ENCODE measurements around the gene RTN4RL1. TPM values are rescaled to one million over a fixed set of nuclear protein-coding genes. Genes with fewer than 3 reads are reported as not detected.

The RTN4RL1 gene
- total and polyA plus RNA-seq, 9 of the 15 experiments (the other 6 are each of a cell fraction or from before 2014, with no cell fraction given) = 0.04 to 0.06 (median 0.04) TPM; not detected in 5

- TF ChIP-seq PHF20 (IDR thresholded peaks at IDR 0.05; ENCODE audit: partially characterized antibody) (no peak), CBFA2T2 (conservative IDR thresholded peaks at IDR 0.05) (no peak), HBP1 (CRISPR knock-in tag; IDR thresholded peaks at IDR 0.05) (no peak), SMAD4 (CRISPR knock-in tag; conservative IDR thresholded peaks at IDR 0.05) (no peak), UBTF (IDR thresholded peaks at IDR 0.05; ENCODE audit: borderline replicate concordance in 1 of 2, low read depth in 2 of 2, low read length in 2 of 2) (no peak), HDAC3 (IDR thresholded peaks at IDR 0.05; ENCODE audit: borderline replicate concordance, partially characterized antibody) (no peak), CHD4 (IDR thresholded peaks at IDR 0.05; ENCODE audit: insufficient read depth, insufficient replicate concordance, low read depth, low read length, poor library complexity, severe bottlenecking) (no peak), CHCHD3 (CRISPR knock-in tag; IDR thresholded peaks at IDR 0.05) (no peak), RBFOX2 (IDR thresholded peaks at IDR 0.05; ENCODE audit: low read depth, low read length) (peak; percentile 55), KAT7 (CRISPR knock-in tag; IDR thresholded peaks at IDR 0.05; ENCODE audit: borderline replicate concordance) (no peak), KLF10 (CRISPR knock-in tag; IDR thresholded peaks at IDR 0.05) (no peak), TRIM28 (IDR thresholded peaks at IDR 0.05) (no peak), FOXK2 (conservative IDR thresholded peaks at IDR 0.05 in 1 of 2, IDR thresholded peaks at IDR 0.05 in 1 of 2; ENCODE audit: low read depth in 2 of 2) (no peak), RBBP5 (IDR thresholded peaks at IDR 0.05; ENCODE audit: borderline replicate concordance, insufficient read depth, low read length, poor library complexity, severe bottlenecking) (no peak), LARP7 (IDR thresholded peaks at IDR 0.05) (no peak), POLR2G (IDR thresholded peaks at IDR 0.05; ENCODE audit: low read depth, low read length) (peak; percentile 58; the same call in 1 of the 2 replicates), MAFK (IDR thresholded peaks at IDR 0.05; ENCODE audit: low read length) (no peak), RFX5 (IDR thresholded peaks at IDR 0.05; ENCODE audit: low read depth, low read length) (no peak), TCF7L2 (IDR thresholded peaks at IDR 0.05; ENCODE audit: low read depth, low read length) (no peak), OTX1 (CRISPR knock-in tag; IDR thresholded peaks at IDR 0.05) (no peak), ZNF23 (CRISPR knock-in tag; IDR thresholded peaks at IDR 0.05) (no peak), IRF2 (CRISPR knock-in tag; IDR thresholded peaks at IDR 0.05) (no peak), CCAR2 (IDR thresholded peaks at IDR 0.05; ENCODE audit: low read depth, low read length) (no peak), NFE2 (IDR thresholded peaks at IDR 0.05; ENCODE audit: low read depth) (0 out of 2 replicates have a peak, but pooled peaks have one; percentile 9), BHLHE40 (IDR thresholded peaks at IDR 0.05; ENCODE audit: low read length) (peak; percentile 26; the same call in 1 of the 2 replicates), ZNF212 (CRISPR knock-in tag; IDR thresholded peaks at IDR 0.05) (no peak)
Measured at GRCh38 chr17:2050300-2051060, 25.3 kb upstream of the RTN4RL1 start (continued).
